GM12878 (cell line): ENCODE measurements around the gene ACD.

Experiments
- BACH1 ChIP-seq: fragments of 450-650 bp; IDR thresholded peaks from 2 replicates; pipeline ENCODE4 v1.6.1; 2017; ENCODE audit warnings: mild to moderate bottlenecking, borderline replicate concordance
- CEBPZ ChIP-seq: fragments of 150-350 bp; IDR thresholded peaks from 2 replicates; pipeline ENCODE4 v1.6.1; 2016; ENCODE audit warnings: low read depth, low read length
- CTCF ChIP-seq, 3 experiments: IDR thresholded peaks in 2 of 3; conservative IDR thresholded peaks in 1 of 3; 2 replicates each; pipeline ENCODE4 v1.5.1; 2011; ENCODE audit warnings: low read depth in 3 of 3, low read length in 3 of 3, mild to moderate bottlenecking in 3 of 3, control low read depth in 2 of 3, moderate library complexity in 2 of 3, inconsistent platforms in 1 of 3, mixed read lengths in 1 of 3; ENCODE audit not compliant: control insufficient read depth in 2 of 3, insufficient read depth in 1 of 3; ENCODE audit errors: extremely low read depth in 1 of 3
- CUX1 ChIP-seq: IDR thresholded peaks from 2 replicates; pipeline ENCODE4 v1.6.1; 2012; ENCODE audit warnings: improper control_type of control experiment, low read depth, low read length; ENCODE audit not compliant: insufficient replicate concordance
- EED ChIP-seq: sonication (generic); IDR thresholded peaks from 2 replicates; pipeline ENCODE4 v1.6.1; 2016; ENCODE audit warnings: antibody characterized with exemption, low read depth
- EGR1 ChIP-seq, 2 experiments: IDR thresholded peaks; 1 replicate in 1 of 2; 2 replicates in 1 of 2; pipeline ENCODE4 v1.6.1; 2011 to 2012; ENCODE audit warnings: low read depth in 2 of 2, low read length in 2 of 2, borderline replicate concordance in 1 of 2, mild to moderate bottlenecking in 1 of 2, moderate library complexity in 1 of 2
- EP300 ChIP-seq, 2 experiments: fragments of 150-350 bp in 1 of 2; IDR thresholded peaks; 2 replicates each; pipeline ENCODE4 v1.6.1; 2011 to 2012; ENCODE audit warnings: low read depth in 2 of 2, low read length in 2 of 2, borderline replicate concordance in 1 of 2, improper control_type of control experiment in 1 of 2, inconsistent platforms in 1 of 2; ENCODE audit not compliant: control insufficient read depth in 1 of 2
- HDAC6 ChIP-seq: fragments of 200-600 bp; sonication (generic); IDR thresholded peaks from one replicate; pipeline ENCODE4 v1.8.0; 2017; ENCODE audit warnings: antibody characterized with exemption; ENCODE audit not compliant: unreplicated experiment
- MTA3 ChIP-seq: IDR thresholded peaks from 2 replicates; pipeline ENCODE4 v1.6.1; 2012; ENCODE audit warnings: low read length, inconsistent platforms, borderline replicate concordance
- NFYB ChIP-seq: IDR thresholded peaks from 2 replicates; pipeline ENCODE4 v1.6.1; 2011; ENCODE audit warnings: low read depth, mild to moderate bottlenecking, low read length, improper control_type of control experiment, moderate library complexity; ENCODE audit not compliant: insufficient read depth
- RAD21 ChIP-seq: IDR thresholded peaks from 2 replicates; pipeline ENCODE4 v1.6.1; 2011; ENCODE audit warnings: mild to moderate bottlenecking, low read depth, low read length, moderate library complexity; ENCODE audit not compliant: insufficient read depth
- ZNF274 ChIP-seq: IDR thresholded peaks from one replicate; pipeline ENCODE4 v1.8.0; 2011; ENCODE audit not compliant: insufficient read length, insufficient read depth
- ZZZ3 ChIP-seq: IDR thresholded peaks from 2 replicates; pipeline ENCODE4 v1.6.1; 2011; ENCODE audit warnings: low read depth; ENCODE audit not compliant: control insufficient read depth, insufficient read length

- TF ChIP-seq CTCF (IDR thresholded peaks at IDR 0.05 in 2 of 3, conservative IDR thresholded peaks at IDR 0.05 in 1 of 3; ENCODE audit: control insufficient read depth in 2 of 3, extremely low read depth in 1 of 3, insufficient read depth in 1 of 3, low read depth in 3 of 3, low read length in 3 of 3) = no peak
- no peak for TF ChIP-seq CEBPZ
- TF ChIP-seq ZZZ3 = no peak
- TF ChIP-seq BACH1 = no peak
- TF ChIP-seq EED = no peak
- no peak for TF ChIP-seq NFYB
- no peak for TF ChIP-seq MTA3
- TF ChIP-seq ZNF274 = no peak
- TF ChIP-seq EGR1 (IDR thresholded peaks at IDR 0.05; ENCODE audit: borderline replicate concordance in 1 of 2, low read depth in 2 of 2, low read length in 2 of 2) = no peak
- TF ChIP-seq HDAC6 = no peak
- no peak for TF ChIP-seq RAD21
- TF ChIP-seq CUX1 = no peak
- TF ChIP-seq EP300 (IDR thresholded peaks at IDR 0.05; ENCODE audit: borderline replicate concordance in 1 of 2, control insufficient read depth in 1 of 2, low read depth in 2 of 2, low read length in 2 of 2) = no peak
Observed at GRCh38 chr16:67661886-67662652, 2.0 kb upstream of the ACD start.
